GM18502 (cell line): ENCODE results near the gene STEAP4.

ENCODE experiments used
- ATAC-seq: cut with Tn5 transposase; IDR thresholded peaks from one replicate; pipeline ENCODE4 v1.9.1; 2021; ENCODE audit warnings: mild to moderate bottlenecking; ENCODE audit not compliant: unreplicated experiment, poor library complexity

STEAP4 gene

DNA sequence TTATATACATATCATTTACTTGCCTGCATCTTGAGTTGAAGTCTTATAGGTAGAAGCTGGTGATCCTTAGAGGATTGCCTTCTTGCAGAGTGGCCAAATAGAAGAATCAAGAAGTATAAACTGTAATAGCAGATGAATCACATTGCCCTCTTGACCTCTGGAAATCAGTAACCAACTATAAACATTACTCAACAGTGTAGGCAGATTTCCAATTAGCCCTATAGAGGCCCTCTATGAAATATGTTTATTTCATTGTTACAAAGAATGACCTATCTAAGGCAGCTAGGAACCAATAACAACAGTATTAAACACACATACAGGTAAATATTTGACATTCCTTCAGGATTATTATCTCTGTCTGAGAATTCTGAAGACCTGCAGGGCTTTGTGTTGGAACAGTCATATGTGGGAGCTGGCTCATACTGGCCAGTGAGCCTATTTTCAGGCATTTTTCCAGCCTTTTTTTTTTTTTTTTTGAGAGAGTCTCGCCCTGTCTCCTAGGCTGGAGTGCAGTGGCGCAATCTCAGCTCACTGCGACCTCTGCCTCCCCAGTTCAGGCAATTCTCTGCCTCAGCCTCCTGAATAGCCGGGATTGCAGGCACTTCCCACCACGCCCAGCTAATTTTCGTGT is 79.7 kb downstream of the STEAP4 start:
- no peak for ATAC-seq

DNA sequence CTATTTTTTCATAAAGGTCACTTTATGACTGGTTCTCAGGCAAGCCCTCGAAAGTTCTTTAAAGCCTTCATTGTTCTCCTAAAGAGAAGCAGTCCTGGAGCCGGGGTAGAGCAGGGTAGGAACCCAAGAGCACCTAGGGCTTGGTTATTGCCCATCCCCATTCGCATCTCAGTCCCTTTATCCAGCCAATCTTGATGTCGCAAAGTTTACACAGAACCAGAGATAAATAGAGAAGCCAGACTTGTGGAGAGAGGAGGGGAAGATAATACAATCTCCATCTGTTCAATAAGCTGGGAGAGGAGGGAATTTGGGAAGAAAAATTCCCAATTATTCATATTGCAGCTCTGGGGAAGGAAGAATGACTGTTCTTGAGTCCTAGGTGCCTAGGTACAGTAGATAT is 80.5 kb downstream of the STEAP4 start:
- ATAC-seq: no peak

DNA sequence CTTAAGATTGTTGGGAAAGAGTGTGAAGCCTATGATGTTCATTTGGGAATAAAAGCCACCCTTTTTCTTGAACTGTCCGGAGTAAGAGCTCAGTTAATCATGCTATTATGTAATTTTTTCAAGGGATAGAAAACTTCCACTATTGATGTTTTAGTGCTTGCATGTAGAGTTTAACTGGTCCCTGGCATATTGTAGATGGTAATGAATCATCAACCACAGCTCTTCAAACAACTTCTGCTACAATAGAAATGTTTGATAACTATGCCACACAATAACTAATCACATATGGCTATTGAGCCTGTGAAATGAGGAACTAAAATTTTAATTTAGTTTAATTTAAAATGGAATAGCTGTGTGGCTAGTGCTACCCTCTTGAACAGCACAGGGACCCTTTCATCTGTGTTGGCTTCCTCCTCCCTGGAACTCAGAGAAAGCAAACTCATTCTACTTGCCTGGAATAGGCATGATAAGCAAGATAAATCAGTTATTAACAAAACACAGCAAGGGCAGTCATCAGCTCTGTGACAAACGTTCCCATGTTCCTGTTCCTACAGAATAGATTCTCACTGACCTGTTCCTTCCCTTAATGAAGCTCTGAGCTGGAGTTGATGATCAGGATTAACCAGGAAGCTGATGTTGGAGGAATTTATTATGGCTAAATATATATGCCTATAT is 82.0 kb downstream of the STEAP4 start:
- no peak for ATAC-seq

DNA sequence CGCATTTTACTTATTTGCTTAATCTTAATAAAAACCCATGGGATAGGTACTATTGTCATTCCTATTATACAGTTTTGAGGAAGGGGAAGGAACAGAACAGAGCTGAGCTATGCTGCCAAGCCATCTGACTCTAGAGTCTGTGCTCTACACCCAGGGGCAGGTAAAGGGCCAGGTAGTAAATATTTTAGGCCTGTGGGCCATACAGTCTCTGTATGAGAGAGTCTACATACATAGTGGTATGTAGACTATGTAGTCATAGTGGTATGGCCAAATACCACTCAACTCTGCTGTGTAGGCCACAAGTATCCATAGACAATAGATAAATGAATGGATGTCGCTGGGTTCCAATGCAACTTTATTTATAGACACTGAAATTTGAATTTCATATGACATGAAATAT is 83.4 kb downstream of the STEAP4 start:
- no peak for ATAC-seq
